ENCODE data around the gene ALOX5. TPM values are rescaled to one million over a fixed set of nuclear protein-coding genes. Genes with fewer than 3 reads are reported as not detected.

Gene ALOX5
- total and polyA plus RNA-seq, 10 of the 15 experiments (the other 5 are each of a cell fraction or from before 2014, with no cell fraction given), result 0.43 to 102 (median 34.2) TPM

GRCh38 chr10:45382591-45382990, 8.6 kb downstream of the ALOX5 start (continued):
- TF ChIP-seq MLLT1 (IDR thresholded peaks at IDR 0.05) (no peak), SRF (IDR thresholded peaks at IDR 0.05; ENCODE audit: low read depth in 2 of 2, low read length in 2 of 2) (no peak), PBX3 (IDR thresholded peaks at IDR 0.05; ENCODE audit: insufficient replicate concordance, low read depth, low read length) (no peak)

GRCh38 chr10:45383682-45384330, 9.8 kb downstream of the ALOX5 start:
- H3K27ac ChIP-seq (ENCODE audit: control insufficient read depth, insufficient read depth), result no peak overlapping the region
- no peak overlapping the region for H3K9ac ChIP-seq (ENCODE audit: control insufficient read depth, insufficient read depth, low read length)
- H3K4me3 ChIP-seq, result no peak overlapping the region
- H3K4me1 ChIP-seq (ENCODE audit: control insufficient read depth, insufficient read depth, low read length), result peaks cover 12% of the 10 kb centered on the region
- BruUV-seq (replicated peaks), result no TSS peak
- FAIRE-seq (no peak), DNase-seq (ENCODE audit: low read depth, low spot score) (no peak), ATAC-seq (no peak)
- POLR2A ChIA-PET, result no interaction called here
- no peak overlapping the region for H2AFZ ChIP-seq (ENCODE audit: control insufficient read depth, low read depth, low read length)
- WGBS (ENCODE audit: insufficient coverage, insufficient replicate concordance, low lambda C conversion rate, missing lambda C conversion rate), result 81% methylated on average over 4 of the region's 4 CpGs
- TF ChIP-seq FOXK2 (IDR thresholded peaks at IDR 0.05), result no peak
- peaks cover 0 to 21% of the 10 kb centered on the region in 2 experiments; a peak in 1 of 4 replicates for H3K36me3 ChIP-seq (ENCODE audit: control insufficient read depth in 2 of 2, insufficient read depth in 2 of 2, low read length in 1 of 2)
- no peaks in the 10 kb centered on the region for H4K20me1 ChIP-seq (ENCODE audit: control insufficient read depth, insufficient read depth)
- in situ Hi-C loops (cut with MboI), result no loop called here
- SMC1A ChIA-PET (ENCODE audit: uncharacterized antibody, unreplicated experiment), result no interaction called here
- no peak overlapping the region for H3K4me2 ChIP-seq (ENCODE audit: control insufficient read depth, insufficient read depth)
- CTCF ChIA-PET, result no interaction called here
- intact Hi-C loops (cut with micrococcal nuclease; ENCODE audit: unreplicated experiment), result no loop called here
- no peaks in the 10 kb centered on the region; the same call in 2 of the 3 replicates for H3K9me3 ChIP-seq (replicated peaks; ENCODE audit: control insufficient read depth, insufficient read depth, low read length)
- peaks cover 4% of the 10 kb centered on the region for H3K79me2 ChIP-seq (ENCODE audit: control insufficient read depth, insufficient read depth, low read length)
- RAD21 ChIA-PET (ENCODE audit: unreplicated experiment), result no interaction called here
- H3K27me3 ChIP-seq (replicated peaks in 1 of 2; ENCODE audit: control insufficient read depth in 2 of 2, insufficient read depth in 2 of 2, low read length in 1 of 2), result no peaks in the 10 kb centered on the region
